Measurements from ENCODE around the gene MYL6B.

Gene MYL6B

GRCh38 chr12:56120158-56120846, 32.1 kb upstream of the MYL6B start:
- peaks cover 36% of the 10 kb centered on the region for H3F3A ChIP-seq (ENCODE audit: control insufficient read depth, insufficient read depth)
- no peak for TF ChIP-seq EZH2phosphoT487 (IDR thresholded peaks at IDR 0.05; ENCODE audit: borderline replicate concordance, low read length)
- no peak for TF ChIP-seq CTCF (IDR thresholded peaks at IDR 0.05; ENCODE audit: low read depth, low read length, poor library complexity, severe bottlenecking)
- peak overlapping the region; percentile 99 for H3K4me2 ChIP-seq (ENCODE audit: low read length)
- no peak overlapping the region for H3K27ac ChIP-seq (ENCODE audit: low read depth, low read length)
- H3K36me3 ChIP-seq (ENCODE audit: control insufficient read depth, low read length) = peaks cover 42% of the 10 kb centered on the region
- no peaks in the 10 kb centered on the region for H4K20me1 ChIP-seq (ENCODE audit: control insufficient read depth, insufficient read depth, low read depth, low read length)
- no peaks in the 10 kb centered on the region for H3K27me3 ChIP-seq (ENCODE audit: control insufficient read depth, low read length)
- no peaks in the 10 kb centered on the region for H3K9me2 ChIP-seq (replicated peaks; ENCODE audit: control insufficient read depth, low read length)
- H3K79me2 ChIP-seq (ENCODE audit: control insufficient read depth, low read length) = peaks cover 44% of the 10 kb centered on the region
- H3K9me3 ChIP-seq (ENCODE audit: control insufficient read depth, insufficient read depth, low read length) = no peaks in the 10 kb centered on the region
- peaks cover 37% of the 10 kb centered on the region for H3K4me1 ChIP-seq (ENCODE audit: control insufficient read depth, low read length)
- peak overlapping the region; percentile 82 for H3K4me3 ChIP-seq (ENCODE audit: low read length)

GRCh38 chr12:56121204-56121870, 31.1 kb upstream of the MYL6B start:
- no peak overlapping the region for H3K4me2 ChIP-seq (ENCODE audit: low read length)
- H3K36me3 ChIP-seq (ENCODE audit: control insufficient read depth, low read length) = peaks cover 42% of the 10 kb centered on the region
- no peaks in the 10 kb centered on the region for H4K20me1 ChIP-seq (ENCODE audit: control insufficient read depth, insufficient read depth, low read depth, low read length)
- TF ChIP-seq EZH2phosphoT487 (IDR thresholded peaks at IDR 0.05; ENCODE audit: borderline replicate concordance, low read length) (no peak), CTCF (IDR thresholded peaks at IDR 0.05; ENCODE audit: low read depth, low read length, poor library complexity, severe bottlenecking) (no peak)
- H3K27me3 ChIP-seq (ENCODE audit: control insufficient read depth, low read length) = no peaks in the 10 kb centered on the region
- H3K4me3 ChIP-seq (ENCODE audit: low read length) = no peak overlapping the region
- peaks cover 45% of the 10 kb centered on the region for H3K4me1 ChIP-seq (ENCODE audit: control insufficient read depth, low read length)
- no peaks in the 10 kb centered on the region for H3K9me2 ChIP-seq (replicated peaks; ENCODE audit: control insufficient read depth, low read length)
- H3K27ac ChIP-seq (ENCODE audit: low read depth, low read length) = no peak overlapping the region
- H3F3A ChIP-seq (ENCODE audit: control insufficient read depth, insufficient read depth) = peaks cover 35% of the 10 kb centered on the region
- H3K79me2 ChIP-seq (ENCODE audit: control insufficient read depth, low read length) = peaks cover 46% of the 10 kb centered on the region
- no peaks in the 10 kb centered on the region for H3K9me3 ChIP-seq (ENCODE audit: control insufficient read depth, insufficient read depth, low read length)

GRCh38 chr12:56122637-56123036, 29.8 kb upstream of the MYL6B start:
- Histone ChIP-seq H4K20me1 (ENCODE audit: control insufficient read depth, insufficient read depth, low read depth, low read length) (no peaks in the 10 kb centered on the region), H3K36me3 (ENCODE audit: control insufficient read depth, low read length) (peaks cover 30% of the 10 kb centered on the region), H3K79me2 (ENCODE audit: control insufficient read depth, low read length) (peaks cover 38% of the 10 kb centered on the region), H3K27ac (ENCODE audit: low read depth, low read length) (no peak overlapping the region), H3K4me2 (ENCODE audit: low read length) (no peak overlapping the region), H3K27me3 (ENCODE audit: control insufficient read depth, low read length) (no peaks in the 10 kb centered on the region), H3K9me3 (ENCODE audit: control insufficient read depth, insufficient read depth, low read length) (no peaks in the 10 kb centered on the region), H3K9me2 (replicated peaks; ENCODE audit: control insufficient read depth, low read length) (no peaks in the 10 kb centered on the region), H3F3A (ENCODE audit: control insufficient read depth, insufficient read depth) (peaks cover 38% of the 10 kb centered on the region), H3K4me3 (ENCODE audit: low read length) (no peak overlapping the region), H3K4me1 (ENCODE audit: control insufficient read depth, low read length) (peaks cover 58% of the 10 kb centered on the region)
- no peak for TF ChIP-seq CTCF (IDR thresholded peaks at IDR 0.05; ENCODE audit: low read depth, low read length, poor library complexity, severe bottlenecking)
- no peak for TF ChIP-seq EZH2phosphoT487 (IDR thresholded peaks at IDR 0.05; ENCODE audit: borderline replicate concordance, low read length)

Data from DOHH2 (cell line).